Measurements from ENCODE around the gene ATP8B1. TPM values are rescaled to one million over a fixed set of nuclear protein-coding genes. Genes with fewer than 3 reads are reported as not detected.

Gene ATP8B1
- total and polyA plus RNA-seq, 2 of the 4 experiments (the other 2 are of a cell fraction), result 64.3 to 136 TPM

DNA sequence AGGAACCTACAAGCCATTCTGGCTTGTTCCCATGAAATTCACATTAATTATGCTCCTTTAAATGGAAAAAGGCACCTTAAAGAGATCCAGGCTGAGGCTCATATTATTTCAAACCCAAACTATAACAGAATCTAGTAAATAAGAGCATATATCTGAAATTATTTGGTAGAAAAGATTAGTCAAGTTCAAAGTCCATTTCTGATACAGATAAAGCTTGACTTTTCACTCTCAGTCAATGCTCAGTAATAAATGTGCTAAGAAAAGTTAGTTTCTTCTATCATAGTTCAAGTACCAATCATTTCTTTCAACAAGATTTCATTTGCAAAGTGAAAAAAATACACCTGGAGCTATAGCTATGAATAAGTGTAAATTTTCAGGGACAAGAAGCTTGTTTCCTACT lies 119.6 kb downstream of the ATP8B1 start:
- CTCF ChIA-PET, result interaction anchor here (1.0 kb wide), 1 partner anchor 109 kb away, joined by 3 read pairs; no protein-coding TSS in a partner anchor
- 0 out of 2 replicates have a peak overlapping the region, but pooled peaks have one; percentile 7 for H3K23ac ChIP-seq (ENCODE audit: low read depth, low read length)
- no peak overlapping the region for H4K91ac ChIP-seq (ENCODE audit: insufficient read depth, low read depth, low read length)
- no peak overlapping the region for H2AK9ac ChIP-seq (replicated peaks; ENCODE audit: low read depth, low read length, poor library complexity)
- no peak overlapping the region for H2AK5ac ChIP-seq (ENCODE audit: low read depth, low read length)
- H3K4me3 ChIP-seq (ENCODE audit: insufficient read depth, low read depth, low read length), result no peak overlapping the region
- H3K9me1 ChIP-seq (ENCODE audit: insufficient read depth, low read length), result peaks cover 11% of the 10 kb centered on the region
- DNase-seq, result no peak
- H3K36me3 ChIP-seq (ENCODE audit: control insufficient read depth, insufficient read depth, low read length), result peaks cover 40% of the 10 kb centered on the region
- ATAC-seq (ENCODE audit: low read depth), result no peak
- H2BK5ac ChIP-seq (ENCODE audit: low read depth, low read length, poor library complexity, severe bottlenecking), result no peak overlapping the region
- H3K27me3 ChIP-seq (ENCODE audit: control insufficient read depth, insufficient read depth, low read length), result no peaks in the 10 kb centered on the region
- no peak overlapping the region for H3K4ac ChIP-seq (ENCODE audit: low read depth, low read length)
- no peaks in the 10 kb centered on the region for H3K4me1 ChIP-seq (ENCODE audit: control insufficient read depth, insufficient read depth, low read length)
- peaks cover 22 to 71% of the 10 kb centered on the region in 2 experiments for H3K79me1 ChIP-seq (ENCODE audit: low read depth in 1 of 2, low read length in 2 of 2)
- no peak overlapping the region for H2BK20ac ChIP-seq (ENCODE audit: low read depth, low read length)
- no peak overlapping the region for H4K5ac ChIP-seq (ENCODE audit: low read depth, low read length)
- POLR2A ChIA-PET (ENCODE audit: unreplicated experiment), result interaction anchor here (0.5 kb wide), 1 partner anchor 62 kb away, joined by 3 read pairs; the partner anchor contains the start of gene NARS1
- H3K18ac ChIP-seq (ENCODE audit: low read depth, low read length), result no peak overlapping the region
- H3K56ac ChIP-seq (ENCODE audit: extremely low read depth, insufficient read depth, low read length), result no peak overlapping the region
- TF ChIP-seq, protein P1, sequence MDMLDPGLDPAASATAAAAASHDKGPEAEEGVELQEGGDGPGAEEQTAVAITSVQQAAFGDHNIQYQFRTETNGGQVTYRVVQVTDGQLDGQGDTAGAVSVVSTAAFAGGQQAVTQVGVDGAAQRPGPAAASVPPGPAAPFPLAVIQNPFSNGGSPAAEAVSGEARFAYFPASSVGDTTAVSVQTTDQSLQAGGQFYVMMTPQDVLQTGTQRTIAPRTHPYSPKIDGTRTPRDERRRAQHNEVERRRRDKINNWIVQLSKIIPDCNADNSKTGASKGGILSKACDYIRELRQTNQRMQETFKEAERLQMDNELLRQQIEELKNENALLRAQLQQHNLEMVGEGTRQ (IDR thresholded peaks at IDR 0.05; ENCODE audit: low read depth, low read length), result no peak
- no peak for TF ChIP-seq POLR2A (IDR thresholded peaks at IDR 0.05; ENCODE audit: low read depth, low read length)
- TF ChIP-seq CEBPB (IDR thresholded peaks at IDR 0.05; ENCODE audit: low read depth, low read length), result no peak
- no peak for TF ChIP-seq CHD1 (IDR thresholded peaks at IDR 0.05; ENCODE audit: low read depth, low read length)
- TF ChIP-seq, protein P2, sequence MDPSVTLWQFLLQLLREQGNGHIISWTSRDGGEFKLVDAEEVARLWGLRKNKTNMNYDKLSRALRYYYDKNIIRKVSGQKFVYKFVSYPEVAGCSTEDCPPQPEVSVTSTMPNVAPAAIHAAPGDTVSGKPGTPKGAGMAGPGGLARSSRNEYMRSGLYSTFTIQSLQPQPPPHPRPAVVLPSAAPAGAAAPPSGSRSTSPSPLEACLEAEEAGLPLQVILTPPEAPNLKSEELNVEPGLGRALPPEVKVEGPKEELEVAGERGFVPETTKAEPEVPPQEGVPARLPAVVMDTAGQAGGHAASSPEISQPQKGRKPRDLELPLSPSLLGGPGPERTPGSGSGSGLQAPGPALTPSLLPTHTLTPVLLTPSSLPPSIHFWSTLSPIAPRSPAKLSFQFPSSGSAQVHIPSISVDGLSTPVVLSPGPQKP (IDR thresholded peaks at IDR 0.05; ENCODE audit: borderline replicate concordance, low read depth, low read length), result no peak
- no peak for TF ChIP-seq BHLHE40 (IDR thresholded peaks at IDR 0.05; ENCODE audit: low read depth, low read length)
- TF ChIP-seq SMC3 (IDR thresholded peaks at IDR 0.05; ENCODE audit: low read depth, low read length), result no peak
- no peak for TF ChIP-seq MXI1 (IDR thresholded peaks at IDR 0.05; ENCODE audit: borderline replicate concordance, low read depth, low read length)
- no peak for TF ChIP-seq MAFK (IDR thresholded peaks at IDR 0.05; ENCODE audit: low read depth, low read length)
- no peak for TF ChIP-seq FOS (IDR thresholded peaks at IDR 0.05; ENCODE audit: low read depth, low read length)
- TF ChIP-seq RAD21 (IDR thresholded peaks at IDR 0.05; ENCODE audit: low read length), result no peak
- no peak for TF ChIP-seq RFX5 (IDR thresholded peaks at IDR 0.05; ENCODE audit: low read depth, low read length)
- TF ChIP-seq, protein P3, sequence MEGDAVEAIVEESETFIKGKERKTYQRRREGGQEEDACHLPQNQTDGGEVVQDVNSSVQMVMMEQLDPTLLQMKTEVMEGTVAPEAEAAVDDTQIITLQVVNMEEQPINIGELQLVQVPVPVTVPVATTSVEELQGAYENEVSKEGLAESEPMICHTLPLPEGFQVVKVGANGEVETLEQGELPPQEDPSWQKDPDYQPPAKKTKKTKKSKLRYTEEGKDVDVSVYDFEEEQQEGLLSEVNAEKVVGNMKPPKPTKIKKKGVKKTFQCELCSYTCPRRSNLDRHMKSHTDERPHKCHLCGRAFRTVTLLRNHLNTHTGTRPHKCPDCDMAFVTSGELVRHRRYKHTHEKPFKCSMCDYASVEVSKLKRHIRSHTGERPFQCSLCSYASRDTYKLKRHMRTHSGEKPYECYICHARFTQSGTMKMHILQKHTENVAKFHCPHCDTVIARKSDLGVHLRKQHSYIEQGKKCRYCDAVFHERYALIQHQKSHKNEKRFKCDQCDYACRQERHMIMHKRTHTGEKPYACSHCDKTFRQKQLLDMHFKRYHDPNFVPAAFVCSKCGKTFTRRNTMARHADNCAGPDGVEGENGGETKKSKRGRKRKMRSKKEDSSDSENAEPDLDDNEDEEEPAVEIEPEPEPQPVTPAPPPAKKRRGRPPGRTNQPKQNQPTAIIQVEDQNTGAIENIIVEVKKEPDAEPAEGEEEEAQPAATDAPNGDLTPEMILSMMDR (conservative IDR thresholded peaks at IDR 0.05; ENCODE audit: low read depth, low read length), result no peak
- no peak for TF ChIP-seq MAZ (IDR thresholded peaks at IDR 0.05; ENCODE audit: borderline replicate concordance, low read depth, low read length)
- no peak for TF ChIP-seq RCOR1 (IDR thresholded peaks at IDR 0.05; ENCODE audit: insufficient replicate concordance, low read length)
- H3K14ac ChIP-seq (replicated peaks; ENCODE audit: low read depth, low read length), result no peak overlapping the region
- intact Hi-C loops (cut with micrococcal nuclease), result no loop called here
- peaks cover 5% of the 10 kb centered on the region; the same call in 1 of the 2 replicates for H4K20me1 ChIP-seq (ENCODE audit: insufficient read depth, low read length)
- H3K9me3 ChIP-seq (ENCODE audit: control insufficient read depth, insufficient read depth, low read length), result no peaks in the 10 kb centered on the region
- H3K27ac ChIP-seq (ENCODE audit: insufficient read depth, low read length), result no peak overlapping the region
- no TSS peak for BruUV-seq (replicated peaks)
- H2BK120ac ChIP-seq (ENCODE audit: low read depth, low read length), result no peak overlapping the region
- H2BK15ac ChIP-seq (ENCODE audit: low read depth, low read length), result no peak overlapping the region
- no peak overlapping the region for H2AFZ ChIP-seq (replicated peaks; ENCODE audit: low read length, poor library complexity)
- dilution Hi-C loops (cut with HindIII; ENCODE audit: low sequenced_read_pairs, unreplicated experiment), result no loop called here
- no peak overlapping the region for H3K9ac ChIP-seq (ENCODE audit: low read depth, low read length)
- no peak overlapping the region for H4K8ac ChIP-seq (ENCODE audit: low read depth in 2 of 2, low read length in 2 of 2)
- in situ Hi-C loops (cut with MboI; ENCODE audit: low sequenced_read_pairs), result no loop called here
- H3K4me2 ChIP-seq (ENCODE audit: low read depth, low read length), result no peak overlapping the region
